Measurements from ENCODE around the gene NGRN. TPM values are rescaled to one million over a fixed set of nuclear protein-coding genes. Genes with fewer than 3 reads are reported as not detected.

NGRN gene
- total and polyA plus RNA-seq, 2 of the 8 experiments (the other 6 are each of a cell fraction or from before 2014, with no cell fraction given): 60.1 to 101 TPM

GRCh38 chr15:90261811-90262210 is 3.7 kb upstream of the NGRN start (continued):
- TF ChIP-seq PHF8 (conservative IDR thresholded peaks at IDR 0.05; ENCODE audit: low read depth, low read length): no peak
